22Rv1 (cell line): Measurements from ENCODE around the gene G3BP1.
"Not testable (repeated sequence)": the region's sequence is repeated elsewhere in the genome, so short reads cannot be mapped to it uniquely, and the experiment has no call there.

Source experiments
- ZFX ChIP-seq: fragments of 450-650 bp; IDR thresholded peaks from 2 replicates; pipeline ENCODE4 v1.6.1; 2017; ENCODE audit warnings: antibody characterized with exemption, borderline replicate concordance
- TF ChIP-seq, protein P1 (sequence below): fragments of 450-650 bp; IDR thresholded peaks from 2 replicates; pipeline ENCODE4 v1.5.1; 2017; ENCODE audit warnings: mild to moderate bottlenecking

DNA sequence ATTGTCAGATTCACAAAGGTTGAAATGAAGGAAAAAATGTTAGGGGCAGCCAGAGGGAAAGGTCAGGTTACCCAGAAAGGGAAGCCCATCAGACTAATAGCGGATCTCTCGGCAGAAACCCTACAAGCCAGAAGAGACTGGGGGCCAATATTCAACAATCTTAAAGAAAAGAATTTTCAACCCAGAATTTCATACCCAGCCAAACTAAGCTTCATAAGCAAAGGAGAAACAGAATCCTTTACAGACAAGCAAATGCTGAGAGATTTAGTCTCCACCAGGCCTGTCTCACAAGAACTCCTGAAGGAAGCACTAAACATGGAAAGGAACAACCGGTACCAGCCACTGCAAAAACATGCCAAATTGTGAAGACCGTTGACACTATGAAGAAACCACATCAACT, 61.1 kb downstream of the G3BP1 start:
- TF ChIP-seq, protein P1, sequence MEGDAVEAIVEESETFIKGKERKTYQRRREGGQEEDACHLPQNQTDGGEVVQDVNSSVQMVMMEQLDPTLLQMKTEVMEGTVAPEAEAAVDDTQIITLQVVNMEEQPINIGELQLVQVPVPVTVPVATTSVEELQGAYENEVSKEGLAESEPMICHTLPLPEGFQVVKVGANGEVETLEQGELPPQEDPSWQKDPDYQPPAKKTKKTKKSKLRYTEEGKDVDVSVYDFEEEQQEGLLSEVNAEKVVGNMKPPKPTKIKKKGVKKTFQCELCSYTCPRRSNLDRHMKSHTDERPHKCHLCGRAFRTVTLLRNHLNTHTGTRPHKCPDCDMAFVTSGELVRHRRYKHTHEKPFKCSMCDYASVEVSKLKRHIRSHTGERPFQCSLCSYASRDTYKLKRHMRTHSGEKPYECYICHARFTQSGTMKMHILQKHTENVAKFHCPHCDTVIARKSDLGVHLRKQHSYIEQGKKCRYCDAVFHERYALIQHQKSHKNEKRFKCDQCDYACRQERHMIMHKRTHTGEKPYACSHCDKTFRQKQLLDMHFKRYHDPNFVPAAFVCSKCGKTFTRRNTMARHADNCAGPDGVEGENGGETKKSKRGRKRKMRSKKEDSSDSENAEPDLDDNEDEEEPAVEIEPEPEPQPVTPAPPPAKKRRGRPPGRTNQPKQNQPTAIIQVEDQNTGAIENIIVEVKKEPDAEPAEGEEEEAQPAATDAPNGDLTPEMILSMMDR: not testable (repeated sequence)
- not testable (repeated sequence) for TF ChIP-seq ZFX
